Immature natural killer cell (primary cell): Measurements from ENCODE around the gene TM4SF20. TPM values are rescaled to one million over a fixed set of nuclear protein-coding genes. Genes with fewer than 3 reads are reported as not detected.
"Not testable (repeated sequence)": the region's sequence is repeated elsewhere in the genome, so short reads cannot be mapped to it uniquely, and the experiment has no call there.

ENCODE experiments used
- DNase-seq, 3 donors: peaks; one replicate each; pipeline ENCODE4 v3.0.0; 2022; ENCODE audit warnings: mixed read lengths in 1 of 3
- H3K27ac Mint-ChIP-seq, 6 donors: one replicate each; pipeline ENCODE4 v1.8.0; 2020; ENCODE audit warnings: mixed read lengths in 6 of 6, mild to moderate bottlenecking in 5 of 6, inconsistent platforms in 4 of 6, moderate library complexity in 3 of 6
- H3K27me3 Mint-ChIP-seq, 3 donors: one replicate each; pipeline ENCODE4 v1.8.0; 2020 to 2021; ENCODE audit warnings: low read depth in 3 of 3, mild to moderate bottlenecking in 3 of 3, mixed read lengths in 3 of 3, moderate library complexity in 3 of 3, inconsistent platforms in 1 of 3
- H3K36me3 Mint-ChIP-seq, 3 donors: one replicate each; pipeline ENCODE4 v1.8.0; 2020; ENCODE audit warnings: mixed read lengths in 3 of 3, inconsistent platforms in 2 of 3, mild to moderate bottlenecking in 2 of 3
- H3K4me1 Mint-ChIP-seq, 2 donors: one replicate each; pipeline ENCODE4 v1.8.0; 2020; ENCODE audit warnings: inconsistent platforms in 2 of 2, mild to moderate bottlenecking in 2 of 2, mixed read lengths in 2 of 2, moderate library complexity in 1 of 2
- H3K4me3 Mint-ChIP-seq, 5 donors: one replicate each; pipeline ENCODE4 v1.8.0; 2020; ENCODE audit warnings: mild to moderate bottlenecking in 5 of 5, mixed read lengths in 5 of 5, inconsistent platforms in 3 of 5, moderate library complexity in 3 of 5
- H3K9me3 Mint-ChIP-seq, 6 donors: one replicate each; pipeline ENCODE4 v1.8.0; 2020; ENCODE audit warnings: mild to moderate bottlenecking in 6 of 6, mixed read lengths in 6 of 6, inconsistent platforms in 4 of 6, moderate library complexity in 3 of 6
- polyA plus RNA-seq, 3 donors: library from polyadenylated mRNA; unstranded; fragments of 300-500 nt; fragmentation: Illumina TruSeq; gene quantifications; one replicate each; pipeline ENCODE4 v1.2.3, GENCODE V29; 2021

TM4SF20 gene
- polyA plus RNA-seq, 3 donors from 2014 or later = not detected

DNA sequence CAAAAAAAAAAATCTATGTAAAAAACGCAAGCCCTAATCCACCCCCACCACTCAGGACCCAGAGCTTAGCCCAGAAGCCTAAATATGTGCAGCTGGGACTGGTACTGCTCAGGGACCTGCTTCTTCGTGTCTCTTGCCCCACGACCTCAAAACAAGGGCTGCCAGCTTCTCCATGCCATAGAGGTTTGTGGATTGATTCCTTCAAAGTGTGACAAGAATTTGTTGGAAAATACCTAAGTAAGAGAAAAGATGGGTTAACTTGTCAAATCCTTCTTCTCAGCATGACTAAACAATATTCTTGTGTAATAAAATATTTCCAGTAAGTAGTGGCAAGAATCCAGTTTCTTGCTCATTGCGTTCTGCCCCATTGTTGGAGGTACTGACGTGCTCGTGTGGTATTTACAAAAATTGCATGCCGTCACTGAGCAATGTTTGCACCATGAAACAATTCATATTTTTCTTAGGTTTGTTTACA is 9.5 kb upstream of the TM4SF20 start:
- H3K27me3 Mint-ChIP-seq = peaks cover 1 to 2% (median 2%) of the 10 kb centered on the region in 3 donors

DNA sequence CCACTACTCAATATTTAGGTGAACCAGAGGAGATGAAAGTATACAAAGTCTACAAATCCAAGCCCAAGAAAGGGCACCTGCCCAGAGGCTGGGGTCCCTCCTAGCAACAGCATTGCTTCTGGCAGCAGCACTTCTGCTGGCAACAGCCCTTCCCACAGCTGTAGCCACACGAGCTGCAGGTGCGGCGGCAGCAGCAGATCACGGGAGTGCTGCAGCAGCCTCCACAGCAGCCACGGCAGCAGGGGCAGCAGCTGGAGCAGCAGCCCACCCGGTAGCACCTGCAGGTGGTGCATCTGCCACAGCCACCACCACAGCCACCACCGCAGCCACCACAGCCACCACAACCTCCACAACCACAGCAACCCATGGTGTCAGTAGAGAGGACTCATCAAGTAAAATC is 8.5 kb upstream of the TM4SF20 start, which contains the start of gene SCYGR1:
Gene SCYGR1, minus strand, starts transcription at position 367 of the 400 bp plus-strand sequence. Its CDS starts 0 bp downstream, at position 367.
- H3K4me1 Mint-ChIP-seq, DNase-seq, H3K4me3 Mint-ChIP-seq, H3K27ac Mint-ChIP-seq, H3K27me3 Mint-ChIP-seq, H3K9me3 Mint-ChIP-seq, H3K36me3 Mint-ChIP-seq: not testable (repeated sequence)

More for the DNA sequence above, 9.5 kb upstream of the TM4SF20 start:
- no peak overlapping the region for H3K4me3 Mint-ChIP-seq
- H3K36me3 Mint-ChIP-seq = no peaks in the 10 kb centered on the region
- no peak overlapping the region for H3K27ac Mint-ChIP-seq
- no peaks in the 10 kb centered on the region for H3K9me3 Mint-ChIP-seq
- no peak for DNase-seq
- no peaks in the 10 kb centered on the region for H3K4me1 Mint-ChIP-seq

DNA sequence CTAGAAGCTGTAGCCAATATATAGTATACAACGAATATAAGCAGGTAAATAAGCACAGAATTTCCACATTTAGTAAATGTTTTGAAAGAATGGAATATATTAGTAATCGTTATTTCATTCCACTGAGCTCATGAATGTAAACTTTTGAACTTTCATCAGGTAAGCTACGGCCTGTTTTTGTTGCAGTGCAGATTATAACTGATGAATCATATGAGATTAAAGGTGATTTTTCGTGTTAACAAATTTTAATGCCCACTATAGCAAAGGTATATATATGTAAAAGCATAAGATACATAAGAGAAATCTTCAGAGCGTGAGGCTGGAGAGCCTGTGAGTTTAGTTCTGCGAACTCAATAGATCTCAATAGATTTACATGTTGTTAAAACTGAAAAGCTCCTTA is 7.5 kb upstream of the TM4SF20 start:
- no peaks in the 10 kb centered on the region for H3K36me3 Mint-ChIP-seq
- no peak for DNase-seq
- H3K4me1 Mint-ChIP-seq = no peaks in the 10 kb centered on the region
- H3K27me3 Mint-ChIP-seq = peaks cover 2 to 8% (median 6%) of the 10 kb centered on the region in 3 donors
- H3K27ac Mint-ChIP-seq = no peak overlapping the region
- no peak overlapping the region for H3K4me3 Mint-ChIP-seq
- no peaks in the 10 kb centered on the region for H3K9me3 Mint-ChIP-seq

DNA sequence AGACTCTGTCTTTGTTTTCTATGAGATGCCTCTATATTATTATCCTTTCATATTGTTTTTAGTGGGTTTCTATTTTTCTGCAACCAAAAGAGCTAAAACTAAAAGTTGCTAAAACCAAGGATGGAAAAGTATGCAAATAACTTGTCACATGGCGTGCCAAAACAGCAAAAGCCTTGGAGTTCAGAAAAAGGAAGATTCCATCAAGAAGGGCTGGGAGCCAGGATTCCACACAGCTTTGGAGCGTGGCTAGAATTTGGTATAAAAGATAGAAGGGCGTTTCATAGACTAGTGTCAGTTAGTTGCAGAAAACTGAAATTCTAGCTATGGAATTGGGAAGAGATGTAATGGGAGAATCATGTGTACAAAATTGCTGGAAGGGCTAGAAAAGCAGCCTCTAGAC is 4.6 kb upstream of the TM4SF20 start:
- no peaks in the 10 kb centered on the region for H3K36me3 Mint-ChIP-seq
- H3K4me3 Mint-ChIP-seq = no peak overlapping the region
- no peak overlapping the region for H3K27ac Mint-ChIP-seq
- H3K9me3 Mint-ChIP-seq = no peaks in the 10 kb centered on the region
- DNase-seq = no peak
- no peaks in the 10 kb centered on the region for H3K4me1 Mint-ChIP-seq
- peaks cover 2 to 14% (median 6%) of the 10 kb centered on the region in 3 donors for H3K27me3 Mint-ChIP-seq

DNA sequence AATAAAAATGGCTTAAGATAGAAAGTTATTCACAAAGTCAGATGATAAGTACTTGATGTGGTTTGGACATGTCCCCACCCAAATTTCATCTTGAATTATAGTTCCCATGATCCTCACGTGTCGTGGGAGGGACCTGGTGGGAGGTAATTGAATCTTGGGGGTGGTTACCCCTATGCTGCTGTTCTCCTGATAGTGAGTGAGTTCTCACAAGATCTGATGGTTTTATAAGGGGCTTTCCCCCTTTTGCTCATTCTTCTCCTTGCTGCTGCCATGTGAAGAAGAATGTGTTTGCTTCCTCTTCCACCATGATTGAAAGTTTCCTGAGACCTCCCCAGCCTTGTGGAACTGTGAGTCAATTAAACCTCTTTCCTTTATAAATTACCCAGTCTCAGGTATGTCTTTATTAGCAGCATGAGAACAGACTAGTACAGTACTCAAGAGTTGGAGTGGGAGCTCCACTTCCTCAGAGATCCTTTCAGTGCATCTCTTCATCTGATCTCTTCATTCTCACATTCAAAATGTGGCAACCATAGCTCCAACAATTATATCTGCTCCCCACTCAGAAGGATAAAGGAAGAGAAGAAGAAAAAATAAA is 3.2 kb upstream of the TM4SF20 start:
- H3K27ac Mint-ChIP-seq, H3K36me3 Mint-ChIP-seq, H3K4me3 Mint-ChIP-seq, H3K9me3 Mint-ChIP-seq, DNase-seq, H3K4me1 Mint-ChIP-seq: not testable (repeated sequence)
- peaks cover 2 to 19% (median 8%) of the 10 kb centered on the region in 3 donors for H3K27me3 Mint-ChIP-seq

DNA sequence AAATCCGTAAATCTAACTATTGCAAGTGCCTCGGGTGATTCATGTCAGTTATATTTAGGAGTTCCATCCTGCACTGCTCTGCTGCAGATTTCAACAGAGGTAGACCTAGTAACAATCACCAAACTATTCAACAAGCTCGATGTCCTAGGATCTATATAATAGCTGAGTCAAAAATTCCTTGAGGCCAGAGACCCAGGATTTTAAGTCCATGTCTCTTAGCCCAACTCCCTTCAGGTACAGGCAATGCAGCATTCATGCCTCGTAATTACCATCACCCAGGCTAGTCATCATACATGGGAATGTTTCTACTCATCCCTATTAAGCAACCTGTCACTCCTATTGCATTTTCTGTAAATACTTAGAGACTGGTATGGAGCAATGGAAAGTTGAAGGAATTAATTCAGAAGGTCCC is 729 bp downstream of the TM4SF20 start:
- H3K36me3 Mint-ChIP-seq = no peaks in the 10 kb centered on the region

DNA sequence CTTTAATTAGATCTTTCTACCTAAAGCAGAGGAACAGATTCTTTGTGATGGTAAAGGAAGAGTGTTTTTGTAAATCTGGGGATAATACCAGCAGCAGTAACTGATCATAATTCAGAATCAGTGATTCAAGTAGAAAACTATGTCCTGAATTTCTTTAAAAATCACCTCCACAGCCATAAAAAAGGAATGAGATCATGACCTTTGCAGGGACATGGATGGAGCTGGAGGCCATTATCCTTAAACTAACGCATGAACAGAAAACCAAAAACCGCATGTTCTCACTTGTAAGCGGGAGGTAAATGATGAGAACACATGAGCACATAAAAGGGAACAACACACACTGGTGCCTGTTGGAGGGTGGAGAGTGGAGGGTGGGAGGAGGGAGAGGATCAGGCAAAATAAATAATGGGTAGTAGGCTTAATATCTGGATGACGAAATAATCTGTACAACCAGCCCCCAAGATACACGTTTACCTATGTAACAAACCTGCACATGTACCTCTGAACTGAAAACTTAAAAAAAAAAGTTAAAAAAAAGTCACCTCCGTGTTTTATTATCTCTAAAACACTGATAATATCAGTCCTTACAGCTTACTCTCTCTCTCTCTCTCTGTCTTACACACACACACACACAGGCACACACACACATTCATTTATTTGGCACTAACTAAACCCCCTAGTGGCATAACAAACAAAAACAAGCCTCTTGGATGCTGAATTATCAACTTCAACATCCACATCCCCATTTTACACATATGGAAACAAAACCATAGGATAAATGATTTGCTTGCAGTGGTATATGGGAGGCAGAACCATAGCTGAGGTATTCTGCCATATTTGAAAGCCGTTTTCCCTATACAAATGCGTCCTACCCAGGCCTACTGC is 1.4 kb downstream of the TM4SF20 start:
- Mint-ChIP-seq H3K27ac (no peak overlapping the region), H3K4me3 (no peak overlapping the region), H3K36me3 (no peaks in the 10 kb centered on the region), H3K9me3 (no peaks in the 10 kb centered on the region), H3K27me3 (peaks cover 0 to 23% (median 8%) of the 10 kb centered on the region in 3 donors), H3K4me1 (peaks cover 5 to 7% of the 10 kb centered on the region in 2 donors)
- no peak for DNase-seq

More for the DNA sequence above, 729 bp downstream of the TM4SF20 start:
- Mint-ChIP-seq H3K27ac (no peak overlapping the region), H3K4me3 (no peak overlapping the region), H3K4me1 (peaks cover 2 to 7% of the 10 kb centered on the region in 2 donors), H3K9me3 (no peaks in the 10 kb centered on the region), H3K27me3 (peaks cover 0 to 19% (median 8%) of the 10 kb centered on the region in 3 donors)
- DNase-seq = no peak

DNA sequence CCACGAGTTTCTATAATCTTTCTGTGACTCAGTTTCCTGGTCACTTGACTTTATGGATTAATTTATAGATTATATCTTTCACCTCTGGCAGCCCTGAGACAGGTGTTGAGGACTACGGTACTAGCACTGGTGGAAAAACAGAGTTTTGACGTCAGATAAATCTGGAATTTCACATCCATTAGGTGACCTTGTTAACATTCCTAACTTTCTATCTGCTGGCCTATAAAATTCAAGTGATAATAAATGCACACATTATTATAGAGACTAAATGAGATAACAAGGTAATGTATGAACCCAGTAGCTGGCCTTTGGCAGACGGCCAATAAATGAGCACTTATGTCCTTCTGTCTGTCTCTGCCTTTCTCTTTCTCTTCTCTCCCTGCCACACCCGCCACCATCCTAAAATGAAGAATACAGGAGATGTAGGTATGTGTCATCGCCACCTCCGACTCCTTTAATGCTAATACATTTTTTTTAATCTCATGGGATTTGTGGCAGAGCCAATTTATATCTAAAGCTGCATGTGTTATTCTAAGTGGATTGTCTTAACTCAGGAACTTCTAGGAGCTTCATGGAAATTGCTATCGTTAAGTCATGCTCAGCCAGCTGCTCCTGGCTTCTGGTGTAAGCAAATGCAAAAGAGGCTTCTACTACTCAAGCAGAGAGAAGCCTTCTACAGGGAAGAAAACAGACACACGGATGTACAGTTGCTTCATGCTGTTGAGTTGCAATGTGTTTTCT is 2.3 kb downstream of the TM4SF20 start:
- no peaks in the 10 kb centered on the region for H3K36me3 Mint-ChIP-seq
- no peak for DNase-seq
- no peak overlapping the region for H3K27ac Mint-ChIP-seq
- H3K9me3 Mint-ChIP-seq = no peaks in the 10 kb centered on the region
- H3K4me1 Mint-ChIP-seq = peaks cover 5 to 7% of the 10 kb centered on the region in 2 donors
- H3K27me3 Mint-ChIP-seq = peaks cover 0 to 18% (median 5%) of the 10 kb centered on the region in 3 donors
- H3K4me3 Mint-ChIP-seq = no peak overlapping the region

DNA sequence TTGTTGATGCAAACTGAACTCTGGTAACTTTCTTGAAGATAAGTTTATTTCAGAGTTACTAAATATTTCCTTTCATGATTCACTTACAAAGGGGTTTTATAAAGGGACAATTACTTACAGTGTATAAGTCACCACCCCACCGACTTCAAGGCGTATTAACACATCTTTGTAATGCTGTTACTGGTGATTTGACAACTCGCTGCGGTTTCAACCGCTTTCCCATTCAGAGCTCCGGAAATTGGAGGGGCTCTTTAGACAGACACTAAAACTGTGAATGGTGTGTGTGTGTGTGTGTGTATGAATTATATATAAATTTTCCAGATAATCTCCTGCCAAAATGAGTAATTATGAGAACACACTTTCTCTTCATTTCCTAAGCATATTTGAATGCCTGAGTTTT is 4.9 kb downstream of the TM4SF20 start:
- H3K4me3 Mint-ChIP-seq = peak overlapping the region in 4 of 5 donors; percentile 23 to 40 (median 28)
- H3K9me3 Mint-ChIP-seq = no peaks in the 10 kb centered on the region
- H3K27ac Mint-ChIP-seq = no peak overlapping the region
- peak; percentile 39 to 46 (median 43) for DNase-seq
- no peaks in the 10 kb centered on the region for H3K36me3 Mint-ChIP-seq
- peaks cover 5 to 7% of the 10 kb centered on the region in 2 donors for H3K4me1 Mint-ChIP-seq
- H3K27me3 Mint-ChIP-seq = peaks cover 0 to 12% (median 3%) of the 10 kb centered on the region in 3 donors

DNA sequence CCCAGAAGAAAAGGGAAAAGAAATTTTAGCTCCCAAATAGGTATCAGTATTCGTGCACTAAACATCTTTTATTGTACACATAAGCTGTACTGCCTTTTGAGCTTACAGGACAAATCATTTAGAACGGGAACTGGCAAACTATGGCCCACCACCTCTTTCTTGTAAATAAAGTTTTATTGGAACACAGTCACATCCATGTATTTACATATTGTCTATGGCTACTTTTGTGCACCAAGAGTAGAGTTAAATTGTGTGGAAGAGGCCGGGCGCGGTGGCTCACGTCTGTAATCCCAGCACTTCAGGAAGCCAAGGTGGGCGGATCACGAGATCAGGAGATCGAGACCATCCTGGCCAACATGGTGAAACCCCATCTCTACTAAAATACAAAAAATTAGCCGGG is 5.7 kb downstream of the TM4SF20 start:
- Mint-ChIP-seq H3K9me3 (no peaks in the 10 kb centered on the region), H3K36me3 (no peaks in the 10 kb centered on the region)

DNA sequence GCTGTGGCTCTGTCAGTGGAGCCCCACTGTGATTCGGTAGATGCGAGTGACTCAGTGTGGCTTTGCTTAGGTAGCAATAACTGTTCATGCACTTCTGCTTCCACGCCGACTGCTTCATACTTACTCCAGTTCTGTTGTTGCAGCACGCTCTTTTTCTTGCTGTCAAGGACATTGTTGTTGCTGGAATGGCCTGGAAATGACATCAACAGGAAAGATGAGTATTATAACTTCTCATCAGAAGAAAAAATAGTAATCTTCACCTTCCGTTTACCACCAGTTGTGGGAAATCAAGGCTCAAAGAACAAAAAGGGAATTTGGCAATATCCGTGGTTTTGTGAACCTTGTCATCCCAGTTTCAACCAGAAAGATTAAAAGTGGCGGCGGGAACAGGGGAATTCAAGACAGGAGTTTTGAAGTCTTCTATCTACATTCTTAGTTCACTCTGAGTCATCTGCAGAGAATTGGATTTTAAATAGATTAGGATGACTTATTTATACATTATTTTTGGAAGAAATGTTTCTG is 8.3 kb downstream of the TM4SF20 start:
- H3K27ac Mint-ChIP-seq = no peak overlapping the region
- DNase-seq = no peak
- H3K9me3 Mint-ChIP-seq = no peaks in the 10 kb centered on the region
- H3K4me1 Mint-ChIP-seq = peaks cover 5 to 7% of the 10 kb centered on the region in 2 donors
- no peaks in the 10 kb centered on the region for H3K36me3 Mint-ChIP-seq
- peaks cover 0 to 6% (median 0%) of the 10 kb centered on the region in 3 donors for H3K27me3 Mint-ChIP-seq
- H3K4me3 Mint-ChIP-seq = no peak overlapping the region

More for the DNA sequence above, 5.7 kb downstream of the TM4SF20 start:
- H3K4me3 Mint-ChIP-seq = no peak overlapping the region
- H3K27ac Mint-ChIP-seq = no peak overlapping the region
- H3K4me1 Mint-ChIP-seq = peaks cover 5 to 7% of the 10 kb centered on the region in 2 donors
- peaks cover 0 to 12% (median under 1%) of the 10 kb centered on the region in 3 donors for H3K27me3 Mint-ChIP-seq
- DNase-seq = no peak

DNA sequence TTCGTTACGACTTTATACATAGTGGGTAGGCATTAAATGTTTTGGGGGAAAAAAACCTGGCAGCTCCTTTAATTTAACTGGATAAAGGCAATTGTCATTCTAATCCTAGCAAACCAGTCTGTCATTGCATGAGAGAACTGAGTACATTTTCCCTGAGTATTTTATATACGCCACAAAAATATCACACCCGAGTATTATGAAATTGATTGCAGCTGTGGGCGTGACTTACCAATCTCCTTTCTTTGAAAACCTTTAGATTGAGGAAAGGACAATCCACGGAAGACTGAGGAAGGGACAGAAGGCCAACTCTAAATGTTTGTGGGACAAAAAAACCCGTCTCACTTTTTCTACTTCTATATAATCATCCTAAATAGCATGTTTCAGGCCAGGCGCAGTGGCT is 9.0 kb downstream of the TM4SF20 start:
- DNase-seq = no peak
- H3K36me3 Mint-ChIP-seq = no peaks in the 10 kb centered on the region
- H3K4me1 Mint-ChIP-seq = peaks cover 5 to 7% of the 10 kb centered on the region in 2 donors
- H3K27ac Mint-ChIP-seq = no peak overlapping the region
- H3K27me3 Mint-ChIP-seq = peaks cover 0 to 6% (median 0%) of the 10 kb centered on the region in 3 donors
- H3K9me3 Mint-ChIP-seq = no peaks in the 10 kb centered on the region
- no peak overlapping the region for H3K4me3 Mint-ChIP-seq

DNA sequence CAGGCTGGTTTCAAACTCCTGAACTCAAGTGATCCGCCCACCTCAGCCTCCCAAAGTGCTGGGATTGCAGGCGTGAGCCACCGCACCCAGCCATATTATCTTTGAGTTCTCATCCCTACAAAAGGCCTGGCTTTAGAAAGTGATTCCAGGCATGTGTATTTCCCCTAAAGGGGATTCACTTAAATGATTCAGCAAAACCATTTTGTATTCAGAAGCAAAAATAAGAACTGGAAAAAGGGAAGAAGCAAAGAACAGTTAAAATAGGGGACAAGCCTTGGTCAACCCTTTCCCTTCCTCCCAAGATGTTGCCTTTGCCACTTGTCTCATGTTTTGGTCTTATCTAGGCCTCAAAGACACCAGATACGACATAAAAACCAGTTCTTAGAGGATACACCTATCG is 10.5 kb downstream of the TM4SF20 start:
- no peaks in the 10 kb centered on the region for H3K9me3 Mint-ChIP-seq
- H3K4me3 Mint-ChIP-seq = no peak overlapping the region
- no peak overlapping the region for H3K27ac Mint-ChIP-seq
- no peaks in the 10 kb centered on the region for H3K36me3 Mint-ChIP-seq
- no peak for DNase-seq
- H3K4me1 Mint-ChIP-seq = peaks cover 0 to 3% of the 10 kb centered on the region in 2 donors
- peaks cover 0 to 6% (median 0%) of the 10 kb centered on the region in 3 donors for H3K27me3 Mint-ChIP-seq
